Fibroblast of upper back skin (primary cell): ENCODE measurements around the gene PHF20.
"Not testable (repeated sequence)": the region's sequence is repeated elsewhere in the genome, so short reads cannot be mapped to it uniquely, and the experiment has no call there.

ENCODE experiments used
- DNase-seq: peaks from one replicate; pipeline ENCODE4 v3.0.0-alpha.2; 2013

Gene PHF20

GRCh38 chr20:35783811-35784210 lies 12.0 kb downstream of the PHF20 start:
- DNase-seq, result not testable (repeated sequence)

- DNase-seq, result not testable (repeated sequence)
Measured at GRCh38 chr20:35785541-35785940, 13.7 kb downstream of the PHF20 start.

GRCh38 chr20:35788796-35789195 lies 17.0 kb downstream of the PHF20 start:
- DNase-seq, result no peak

GRCh38 chr20:35791097-35791496 lies 19.3 kb downstream of the PHF20 start:
- DNase-seq, result no peak

GRCh38 chr20:35791821-35792220 lies 20.0 kb downstream of the PHF20 start:
- peak; percentile 70 for DNase-seq

GRCh38 chr20:35792740-35793139 lies 20.9 kb downstream of the PHF20 start:
- no peak for DNase-seq

- no peak for DNase-seq
Measured at GRCh38 chr20:35796571-35796970, 24.8 kb downstream of the PHF20 start.

- no peak for DNase-seq
Measured at GRCh38 chr20:35801865-35802264, 30.1 kb downstream of the PHF20 start.

- no peak for DNase-seq
Measured at GRCh38 chr20:35806075-35806474, 34.3 kb downstream of the PHF20 start.

GRCh38 chr20:35807877-35808276 lies 36.1 kb downstream of the PHF20 start:
- DNase-seq, result no peak

GRCh38 chr20:35820715-35821114 lies 48.9 kb downstream of the PHF20 start:
- DNase-seq, result peak; percentile 46

- peak; percentile 82 for DNase-seq
Measured at GRCh38 chr20:35821807-35822242, 50.0 kb downstream of the PHF20 start.

GRCh38 chr20:35823147-35823546 lies 51.3 kb downstream of the PHF20 start:
- DNase-seq, result no peak

- peak; percentile 55 for DNase-seq
Measured at GRCh38 chr20:35823937-35824336, 52.1 kb downstream of the PHF20 start.

GRCh38 chr20:35826397-35826998 lies 54.7 kb downstream of the PHF20 start:
- no peak for DNase-seq

- peak; percentile 13 for DNase-seq
Measured at GRCh38 chr20:35828434-35828833, 56.6 kb downstream of the PHF20 start.

GRCh38 chr20:35828916-35829315 lies 57.1 kb downstream of the PHF20 start:
- DNase-seq, result no peak

- DNase-seq, result no peak
Measured at GRCh38 chr20:35830264-35830663, 58.4 kb downstream of the PHF20 start.

GRCh38 chr20:35831029-35831428 lies 59.2 kb downstream of the PHF20 start:
- no peak for DNase-seq

GRCh38 chr20:35831971-35832370 lies 60.2 kb downstream of the PHF20 start:
- no peak for DNase-seq

- DNase-seq, result no peak
Measured at GRCh38 chr20:35833241-35833640, 61.4 kb downstream of the PHF20 start.

GRCh38 chr20:35837577-35838195 lies 65.9 kb downstream of the PHF20 start:
- peak; percentile 18 for DNase-seq

- DNase-seq, result no peak
Measured at GRCh38 chr20:35838205-35838604, 66.4 kb downstream of the PHF20 start.

GRCh38 chr20:35839904-35840303 lies 68.1 kb downstream of the PHF20 start:
- DNase-seq, result no peak

GRCh38 chr20:35840421-35840820 lies 68.6 kb downstream of the PHF20 start:
- DNase-seq, result no peak
